Measurements from ENCODE around the gene THSD8. TPM values are rescaled to one million over a fixed set of nuclear protein-coding genes. Genes with fewer than 3 reads are reported as not detected.

THSD8 gene
- polyA plus RNA-seq, 6 donors from 2014 or later = 2.0 to 6.6 (median 5.2) TPM; not detected in 1

GRCh38 chr19:12772323-12772722, 29.5 kb upstream of the THSD8 start:
- peaks cover 13 to 19% (median 13%) of the 10 kb centered on the region in 3 donors for H3K4me1 Mint-ChIP-seq
- H3K4me3 Mint-ChIP-seq = peak overlapping the region in 1 of 8 donors; percentile 71
- H3K27me3 Mint-ChIP-seq = no peaks in the 10 kb centered on the region
- no peak for DNase-seq
- H3K27ac Mint-ChIP-seq = no peak overlapping the region
- no peak for ATAC-seq (ENCODE audit: low read depth in 2 of 2)
- no peaks in the 10 kb centered on the region for H3K9me3 Mint-ChIP-seq
- H3K36me3 Mint-ChIP-seq = no peaks in the 10 kb centered on the region

- H3K4me3 Mint-ChIP-seq = peak overlapping the region; percentile 0 to 84 (median 60)
- DNase-seq = no peak
- ATAC-seq (ENCODE audit: low read depth in 2 of 2) = no peak
- no peaks in the 10 kb centered on the region for H3K27me3 Mint-ChIP-seq
- H3K4me1 Mint-ChIP-seq = peaks cover 16 to 29% (median 23%) of the 10 kb centered on the region in 3 donors
- H3K9me3 Mint-ChIP-seq = no peaks in the 10 kb centered on the region
- peak overlapping the region in 1 of 6 donors; percentile 85 for H3K27ac Mint-ChIP-seq
- H3K36me3 Mint-ChIP-seq = no peaks in the 10 kb centered on the region
Measured at GRCh38 chr19:12773571-12773970, 28.3 kb upstream of the THSD8 start.

GRCh38 chr19:12774588-12775555, 27.0 kb upstream of the THSD8 start, which contains the start of gene HOOK2:
Gene HOOK2 (minus strand): TSS chr19:12775552. CDS start chr19:12775449, 103 bp downstream.
- H3K27me3 Mint-ChIP-seq = no peaks in the 10 kb centered on the region
- no peaks in the 10 kb centered on the region for H3K36me3 Mint-ChIP-seq
- no peak for DNase-seq
- peak within 1 kb of the TSS; percentile 85 to 92 (median 86) for H3K27ac Mint-ChIP-seq
- H3K4me1 Mint-ChIP-seq = peaks cover 22 to 42% (median 33%) of the 10 kb centered on the region in 3 donors
- no peaks in the 10 kb centered on the region for H3K9me3 Mint-ChIP-seq
- no peak for ATAC-seq (ENCODE audit: low read depth in 2 of 2)
- H3K4me3 Mint-ChIP-seq = peak within 1 kb of the TSS; percentile 71 to 91 (median 83)

GRCh38 chr19:12777217-12778016, 24.5 kb upstream of the THSD8 start:
- H3K27me3 Mint-ChIP-seq = no peaks in the 10 kb centered on the region

GRCh38 chr19:12778017-12778904, 23.6 kb upstream of the THSD8 start:
- Mint-ChIP-seq H3K36me3 (no peaks in the 10 kb centered on the region), H3K27me3 (no peaks in the 10 kb centered on the region), H3K27ac (peak overlapping the region; percentile 96 to 99 (median 97)), H3K4me3 (peak overlapping the region; percentile 82 to 94 (median 88)), H3K9me3 (no peaks in the 10 kb centered on the region), H3K4me1 (peaks cover 26 to 53% (median 42%) of the 10 kb centered on the region in 3 donors)
- DNase-seq (peak; percentile 71), ATAC-seq (ENCODE audit: low read depth in 2 of 2) (peak; percentile 6 to 9)

More at GRCh38 chr19:12777217-12778016, 24.5 kb upstream of the THSD8 start:
- DNase-seq = peak; percentile 84
- Mint-ChIP-seq H3K9me3 (no peaks in the 10 kb centered on the region), H3K4me1 (peaks cover 26 to 54% (median 42%) of the 10 kb centered on the region in 3 donors), H3K27ac (peak overlapping the region; percentile 96 to 99 (median 97)), H3K4me3 (peak overlapping the region; percentile 82 to 94 (median 88)), H3K36me3 (no peaks in the 10 kb centered on the region)
- ATAC-seq (ENCODE audit: low read depth in 2 of 2) = peak; percentile 16 to 20

GRCh38 chr19:12778905-12779161, 23.0 kb upstream of the THSD8 start:
- Mint-ChIP-seq H3K4me1 (peaks cover 24 to 51% (median 38%) of the 10 kb centered on the region in 3 donors), H3K27me3 (no peaks in the 10 kb centered on the region), H3K4me3 (peak overlapping the region in 7 of 8 donors; percentile 82 to 94 (median 86)), H3K9me3 (no peaks in the 10 kb centered on the region), H3K36me3 (no peaks in the 10 kb centered on the region), H3K27ac (peak overlapping the region; percentile 96 to 99 (median 97))
- DNase-seq = no peak
- ATAC-seq (ENCODE audit: low read depth in 2 of 2) = no peak

GRCh38 chr19:12779162-12779993, 22.5 kb upstream of the THSD8 start:
- Mint-ChIP-seq H3K27me3 (no peaks in the 10 kb centered on the region), H3K4me1 (peaks cover 24 to 49% (median 36%) of the 10 kb centered on the region in 3 donors), H3K9me3 (no peaks in the 10 kb centered on the region), H3K36me3 (no peaks in the 10 kb centered on the region), H3K27ac (peak overlapping the region; percentile 51 to 97 (median 90)), H3K4me3 (peak overlapping the region; percentile 26 to 86 (median 58))
- no peak for DNase-seq
- no peak for ATAC-seq (ENCODE audit: low read depth in 2 of 2)

- peaks cover 24 to 45% (median 31%) of the 10 kb centered on the region in 3 donors for H3K4me1 Mint-ChIP-seq
- no peaks in the 10 kb centered on the region for H3K36me3 Mint-ChIP-seq
- no peaks in the 10 kb centered on the region for H3K9me3 Mint-ChIP-seq
- H3K4me3 Mint-ChIP-seq = peak overlapping the region in 7 of 8 donors; percentile 71 to 95 (median 89)
- peak; percentile 71 to 74 for ATAC-seq (ENCODE audit: low read depth in 2 of 2)
- no peaks in the 10 kb centered on the region for H3K27me3 Mint-ChIP-seq
- no peak for DNase-seq
- H3K27ac Mint-ChIP-seq = peak overlapping the region in 4 of 6 donors; percentile 98 to 100 (median 99)
Measured at GRCh38 chr19:12782174-12782423, 19.8 kb upstream of the THSD8 start.

- Mint-ChIP-seq H3K36me3 (no peaks in the 10 kb centered on the region), H3K4me1 (peaks cover 24 to 46% (median 26%) of the 10 kb centered on the region in 3 donors), H3K9me3 (no peaks in the 10 kb centered on the region), H3K27ac (peak overlapping the region in 4 of 6 donors; percentile 98 to 100 (median 99)), H3K27me3 (no peaks in the 10 kb centered on the region), H3K4me3 (peak overlapping the region in 7 of 8 donors; percentile 71 to 95 (median 89))
- ATAC-seq (ENCODE audit: low read depth in 2 of 2) = peak in 1 of 2 donors; percentile 48
- DNase-seq = peak; percentile 98
Measured at GRCh38 chr19:12782424-12783290, 19.2 kb upstream of the THSD8 start.

GRCh38 chr19:12783291-12783848, 18.5 kb upstream of the THSD8 start:
- H3K4me3 Mint-ChIP-seq = peak overlapping the region in 7 of 8 donors; percentile 30 to 90 (median 79)
- peak overlapping the region in 4 of 6 donors; percentile 94 to 100 (median 98) for H3K27ac Mint-ChIP-seq
- ATAC-seq (ENCODE audit: low read depth in 2 of 2) (no peak), DNase-seq (no peak)
- no peaks in the 10 kb centered on the region for H3K9me3 Mint-ChIP-seq
- peaks cover 22 to 47% (median 24%) of the 10 kb centered on the region in 3 donors for H3K4me1 Mint-ChIP-seq
- H3K27me3 Mint-ChIP-seq = no peaks in the 10 kb centered on the region
- no peaks in the 10 kb centered on the region for H3K36me3 Mint-ChIP-seq

- Mint-ChIP-seq H3K27ac (peak overlapping the region in 4 of 6 donors; percentile 94 to 100 (median 98)), H3K4me1 (peaks cover 22 to 47% (median 27%) of the 10 kb centered on the region in 3 donors), H3K27me3 (no peaks in the 10 kb centered on the region), H3K36me3 (no peaks in the 10 kb centered on the region), H3K4me3 (peak overlapping the region in 6 of 8 donors; percentile 53 to 90 (median 72)), H3K9me3 (no peaks in the 10 kb centered on the region)
- ATAC-seq (ENCODE audit: low read depth in 2 of 2) (no peak), DNase-seq (no peak)
Measured at GRCh38 chr19:12783849-12784393, 17.9 kb upstream of the THSD8 start.
